ENCODE measurements around the gene ABCA1.

Gene ABCA1

GRCh38 chr9:104795082-104795481, 132.9 kb downstream of the ABCA1 start:
- Mint-ChIP-seq H3K4me1 (no peaks in the 10 kb centered on the region), H3K27ac (no peak overlapping the region)

GRCh38 chr9:104794070-104794469, 133.9 kb downstream of the ABCA1 start:
- ATAC-seq = peak; percentile 48
- H3K4me3 Mint-ChIP-seq = no peak overlapping the region
- no peak overlapping the region for H3K27ac Mint-ChIP-seq
- H3K36me3 Mint-ChIP-seq = peaks cover 20% of the 10 kb centered on the region
- DNase-seq (ENCODE audit: low spot score in 2 of 2) = no peak
- no peaks in the 10 kb centered on the region for H3K9me3 Mint-ChIP-seq
- H3K4me1 Mint-ChIP-seq = no peaks in the 10 kb centered on the region

More at GRCh38 chr9:104795082-104795481, 132.9 kb downstream of the ABCA1 start:
- ATAC-seq = no peak
- H3K4me3 Mint-ChIP-seq = no peak overlapping the region
- no peak for DNase-seq (ENCODE audit: low spot score in 2 of 2)
- peaks cover 25% of the 10 kb centered on the region for H3K36me3 Mint-ChIP-seq
- H3K9me3 Mint-ChIP-seq = no peaks in the 10 kb centered on the region

GRCh38 chr9:104788251-104788650, 139.7 kb downstream of the ABCA1 start:
- H3K36me3 Mint-ChIP-seq = peaks cover 5% of the 10 kb centered on the region
- ATAC-seq (no peak), DNase-seq (ENCODE audit: low spot score in 2 of 2) (no peak)
- H3K9me3 Mint-ChIP-seq = no peaks in the 10 kb centered on the region
- H3K4me1 Mint-ChIP-seq = no peaks in the 10 kb centered on the region
- no peak overlapping the region for H3K4me3 Mint-ChIP-seq
- no peak overlapping the region for H3K27ac Mint-ChIP-seq

GRCh38 chr9:104787306-104788015, 140.5 kb downstream of the ABCA1 start:
- H3K36me3 Mint-ChIP-seq = no peaks in the 10 kb centered on the region
- no peaks in the 10 kb centered on the region for H3K9me3 Mint-ChIP-seq
- no peaks in the 10 kb centered on the region for H3K4me1 Mint-ChIP-seq

GRCh38 chr9:104786293-104786692, 141.7 kb downstream of the ABCA1 start:
- Mint-ChIP-seq H3K9me3 (no peaks in the 10 kb centered on the region), H3K27ac (no peak overlapping the region), H3K4me3 (no peak overlapping the region), H3K4me1 (no peaks in the 10 kb centered on the region), H3K36me3 (no peaks in the 10 kb centered on the region)
- no peak for ATAC-seq
- DNase-seq (ENCODE audit: low spot score in 2 of 2) = no peak

More at GRCh38 chr9:104787306-104788015, 140.5 kb downstream of the ABCA1 start:
- ATAC-seq (no peak), DNase-seq (ENCODE audit: low spot score in 2 of 2) (no peak)
- H3K4me3 Mint-ChIP-seq = no peak overlapping the region
- no peak overlapping the region for H3K27ac Mint-ChIP-seq

- ATAC-seq (no peak), DNase-seq (ENCODE audit: low spot score in 2 of 2) (no peak)
- Mint-ChIP-seq H3K27ac (no peak overlapping the region), H3K9me3 (no peaks in the 10 kb centered on the region), H3K4me3 (no peak overlapping the region), H3K36me3 (no peaks in the 10 kb centered on the region), H3K4me1 (no peaks in the 10 kb centered on the region)
Observed at GRCh38 chr9:104784098-104784497, 143.9 kb downstream of the ABCA1 start.

- H3K4me1 Mint-ChIP-seq = no peaks in the 10 kb centered on the region
- ATAC-seq (no peak), DNase-seq (ENCODE audit: low spot score in 2 of 2) (no peak)
- no peak overlapping the region for H3K4me3 Mint-ChIP-seq
- H3K9me3 Mint-ChIP-seq = no peaks in the 10 kb centered on the region
- H3K36me3 Mint-ChIP-seq = no peaks in the 10 kb centered on the region
- H3K27ac Mint-ChIP-seq = no peak overlapping the region
Observed at GRCh38 chr9:104783588-104783987, 144.4 kb downstream of the ABCA1 start.

GRCh38 chr9:104780796-104781395, 147.1 kb downstream of the ABCA1 start:
- Mint-ChIP-seq H3K36me3 (no peaks in the 10 kb centered on the region), H3K4me3 (no peak overlapping the region), H3K9me3 (no peaks in the 10 kb centered on the region), H3K4me1 (no peaks in the 10 kb centered on the region), H3K27ac (no peak overlapping the region)
- ATAC-seq = no peak
- no peak for DNase-seq (ENCODE audit: low spot score in 2 of 2)

- Mint-ChIP-seq H3K4me1 (no peaks in the 10 kb centered on the region), H3K4me3 (no peak overlapping the region), H3K9me3 (no peaks in the 10 kb centered on the region), H3K36me3 (no peaks in the 10 kb centered on the region), H3K27ac (no peak overlapping the region)
- ATAC-seq = no peak
- no peak for DNase-seq (ENCODE audit: low spot score in 2 of 2)
Observed at GRCh38 chr9:104779946-104780535, 147.9 kb downstream of the ABCA1 start.

GRCh38 chr9:104779334-104779733, 148.6 kb downstream of the ABCA1 start:
- Mint-ChIP-seq H3K4me1 (no peaks in the 10 kb centered on the region), H3K36me3 (no peaks in the 10 kb centered on the region), H3K9me3 (no peaks in the 10 kb centered on the region), H3K4me3 (no peak overlapping the region), H3K27ac (no peak overlapping the region)
- no peak for DNase-seq (ENCODE audit: low spot score in 2 of 2)
- ATAC-seq = no peak

GRCh38 chr9:104778802-104779201, 149.2 kb downstream of the ABCA1 start:
- H3K4me3 Mint-ChIP-seq = no peak overlapping the region
- no peak overlapping the region for H3K27ac Mint-ChIP-seq
- ATAC-seq (no peak), DNase-seq (ENCODE audit: low spot score in 2 of 2) (no peak)
- no peaks in the 10 kb centered on the region for H3K36me3 Mint-ChIP-seq
- no peaks in the 10 kb centered on the region for H3K9me3 Mint-ChIP-seq
- H3K4me1 Mint-ChIP-seq = no peaks in the 10 kb centered on the region

GRCh38 chr9:104776797-104777196, 151.2 kb downstream of the ABCA1 start:
- no peaks in the 10 kb centered on the region for H3K4me1 Mint-ChIP-seq
- no peak overlapping the region for H3K27ac Mint-ChIP-seq
- no peaks in the 10 kb centered on the region for H3K36me3 Mint-ChIP-seq
- H3K9me3 Mint-ChIP-seq = no peaks in the 10 kb centered on the region
- no peak for DNase-seq (ENCODE audit: low spot score in 2 of 2)
- ATAC-seq = no peak
- no peak overlapping the region for H3K4me3 Mint-ChIP-seq

- H3K4me3 Mint-ChIP-seq = no peak overlapping the region
- no peak for ATAC-seq
Observed at GRCh38 chr9:104775976-104776375, 152.0 kb downstream of the ABCA1 start.

GRCh38 chr9:104775574-104775936, 152.4 kb downstream of the ABCA1 start:
- Mint-ChIP-seq H3K9me3 (no peaks in the 10 kb centered on the region), H3K4me1 (no peaks in the 10 kb centered on the region), H3K36me3 (no peaks in the 10 kb centered on the region), H3K27ac (no peak overlapping the region), H3K4me3 (no peak overlapping the region)
- ATAC-seq (peak; percentile 44), DNase-seq (ENCODE audit: low spot score in 2 of 2) (no peak)

More at GRCh38 chr9:104775976-104776375, 152.0 kb downstream of the ABCA1 start:
- Mint-ChIP-seq H3K9me3 (no peaks in the 10 kb centered on the region), H3K36me3 (no peaks in the 10 kb centered on the region), H3K4me1 (no peaks in the 10 kb centered on the region), H3K27ac (no peak overlapping the region)
- DNase-seq (ENCODE audit: low spot score in 2 of 2) = no peak

- H3K4me1 Mint-ChIP-seq = no peaks in the 10 kb centered on the region
- H3K36me3 Mint-ChIP-seq = no peaks in the 10 kb centered on the region
- ATAC-seq = peak; percentile 36
- H3K27ac Mint-ChIP-seq = no peak overlapping the region
- H3K4me3 Mint-ChIP-seq = no peak overlapping the region
- H3K9me3 Mint-ChIP-seq = no peaks in the 10 kb centered on the region
- no peak for DNase-seq (ENCODE audit: low spot score in 2 of 2)
Observed at GRCh38 chr9:104774831-104775573, 153.0 kb downstream of the ABCA1 start.

All from stimulated activated effector memory CD8-positive, alpha-beta T cell treated with anti-CD3 and anti-CD28 coated beads, Interleukin-12 subunit alpha, Interleukin-12 subunit beta, amount 100 ng/mL, for 72 hours (primary cell).